CD4-positive, alpha-beta T cell (primary cell): ENCODE data around the gene QKI. TPM values are rescaled to one million over a fixed set of nuclear protein-coding genes. Genes with fewer than 3 reads are reported as not detected.
"Not testable (repeated sequence)": the region's sequence is repeated elsewhere in the genome, so short reads cannot be mapped to it uniquely, and the experiment has no call there.

Source experiments
- ATAC-seq: fragments of 200-7000 bp; cut with Tn5 transposase; one replicate; pipeline ENCODE4 v1.10.0; 2022; ENCODE audit warnings: mild to moderate bottlenecking; ENCODE audit not compliant: poor library complexity
- CTCF ChIA-PET: fragments of 350-600 bp; sonication (Branson Sonifier 250); formaldehyde crosslinking; loops from one replicate; lab custom pipeline; 2021; ENCODE audit warnings: antibody characterized with exemption, inconsistent platforms; lab: Charles Lee
- POLR2A ChIA-PET: fragments of 350-600 bp; sonication (Branson Sonifier 250); formaldehyde crosslinking; loops from one replicate; lab custom pipeline; 2021; ENCODE audit warnings: antibody characterized with exemption, inconsistent platforms; lab: Charles Lee
- DNase-seq, 14 experiments: peaks; one replicate each; pipeline ENCODE4 v3.0.0-alpha.2; 2013 to 2020; ENCODE audit warnings: mixed read lengths in 2 of 14
- H3K27ac ChIP-seq, 2 donors: one replicate each; pipeline versions ENCODE4 v1.5.1 to v1.7.0; 2013; ENCODE audit warnings: low read length in 2 of 2, low read depth in 1 of 2, mild to moderate bottlenecking in 1 of 2
- H3K27me3 ChIP-seq, 2 experiments: 1 replicate in 1 of 2; 2 replicates in 1 of 2; pipeline versions ENCODE4 v1.6.1 to v1.7.0; 2013; ENCODE audit warnings: low read length in 2 of 2, control low read depth in 1 of 2, mild to moderate bottlenecking in 1 of 2, moderate library complexity in 1 of 2; ENCODE audit not compliant: insufficient read depth in 2 of 2, control insufficient read depth in 1 of 2
- H3K36me3 ChIP-seq: one replicate; pipeline ENCODE4 v1.6.1; 2013; ENCODE audit warnings: low read length, control low read depth; ENCODE audit not compliant: insufficient read depth
- H3K4me1 ChIP-seq: one replicate; pipeline ENCODE4 v1.6.1; 2013; ENCODE audit warnings: low read length, control low read depth; ENCODE audit not compliant: insufficient read depth
- H3K4me3 ChIP-seq: one replicate; pipeline ENCODE4 v1.5.1; 2013; ENCODE audit warnings: mild to moderate bottlenecking, low read length, moderate library complexity
- H3K9me3 ChIP-seq, 2 experiments: 1 replicate in 1 of 2; 2 replicates in 1 of 2; pipeline versions ENCODE4 v1.6.1 to v1.7.0; 2013; ENCODE audit warnings: low read length in 2 of 2, mild to moderate bottlenecking in 2 of 2, control low read depth in 1 of 2, moderate library complexity in 1 of 2; ENCODE audit not compliant: control insufficient read depth in 1 of 2, insufficient read depth in 1 of 2
- H3K27ac Mint-ChIP-seq: one replicate; pipeline ENCODE4 v1.8.0; 2020; ENCODE audit warnings: mixed read lengths
- H3K27me3 Mint-ChIP-seq: one replicate; pipeline ENCODE4 v1.8.0; 2021; ENCODE audit warnings: mixed read lengths
- H3K36me3 Mint-ChIP-seq: one replicate; pipeline ENCODE4 v1.8.0; 2021; ENCODE audit warnings: low read depth, mixed read lengths
- H3K4me1 Mint-ChIP-seq: one replicate; pipeline ENCODE4 v1.8.0; 2021; ENCODE audit warnings: low read depth, mixed read lengths
- H3K4me3 Mint-ChIP-seq: one replicate; pipeline ENCODE4 v1.8.0; 2020; ENCODE audit warnings: mild to moderate bottlenecking, mixed read lengths
- H3K9me3 Mint-ChIP-seq: one replicate; pipeline ENCODE4 v1.8.0; 2020; ENCODE audit warnings: mixed read lengths
- CTCF ChIP-seq: fragments of 200-600 bp; IDR thresholded peaks from one replicate; pipeline ENCODE4 v1.8.0; 2022; ENCODE audit warnings: antibody characterized with exemption, mild to moderate bottlenecking
- intact Hi-C, 2 experiments: fragments of 100-400 bp; cut with DNase I in 1 of 2; cut with micrococcal nuclease in 1 of 2; formaldehyde crosslinking; loops; one replicate each; pipeline versions ENCODE4 v1.15.1 to v1.9.0; 2023 to 2025; cut with DNase I, micrococcal nuclease
- total RNA-seq, 174 experiments: library from RNA in 2 of 174; stranded (reverse) in 2 of 174; gene quantifications; one replicate each; pipeline ENCODE4 v1.2.3 and lab custom pipeline; 2021 to 2026

QKI gene
- total RNA-seq, 2 experiments from 2014 or later: 60.7 to 67.3 TPM

- no peaks in the 10 kb centered on the region for H3K36me3 ChIP-seq
Measured at GRCh38 chr6:163588220-163588919, 173.9 kb downstream of the QKI start.

GRCh38 chr6:163589387-163589786 lies 174.9 kb downstream of the QKI start:
- TF ChIP-seq CTCF: no peak
- peaks cover 0 to 4% of the 10 kb centered on the region in 2 experiments for H3K27me3 ChIP-seq
- Mint-ChIP-seq H3K4me3 (no peak overlapping the region), H3K36me3 (no peaks in the 10 kb centered on the region), H3K9me3 (peaks cover 11% of the 10 kb centered on the region), H3K27ac (no peak overlapping the region), H3K4me1 (no peaks in the 10 kb centered on the region), H3K27me3 (peaks cover 33% of the 10 kb centered on the region)
- H3K4me3 ChIP-seq: no peak overlapping the region
- intact Hi-C loops: no loop called here
- ATAC-seq (no peak), DNase-seq (no peak)
- ChIA-PET POLR2A (no interaction called here), CTCF (no interaction called here)
- no peaks in the 10 kb centered on the region for H3K36me3 ChIP-seq
- H3K27ac ChIP-seq: no peak overlapping the region
- H3K9me3 ChIP-seq: peaks cover 12 to 28% of the 10 kb centered on the region in 2 experiments
- H3K4me1 ChIP-seq: no peaks in the 10 kb centered on the region

More at GRCh38 chr6:163588220-163588919, 173.9 kb downstream of the QKI start:
- no peak for ATAC-seq
- intact Hi-C loops: no loop called here
- POLR2A ChIA-PET: no interaction called here
- H3K27ac Mint-ChIP-seq: no peak overlapping the region
- Histone ChIP-seq H3K27me3 (peaks cover 0 to 4% of the 10 kb centered on the region in 2 experiments), H3K4me3 (no peak overlapping the region), H3K27ac (no peak overlapping the region), H3K9me3 (peaks cover 12 to 22% of the 10 kb centered on the region in 2 experiments), H3K4me1 (no peaks in the 10 kb centered on the region)
- peaks cover 31% of the 10 kb centered on the region for H3K27me3 Mint-ChIP-seq
- H3K4me3 Mint-ChIP-seq: no peak overlapping the region
- H3K36me3 Mint-ChIP-seq: no peaks in the 10 kb centered on the region
- CTCF ChIA-PET: no interaction called here
- TF ChIP-seq CTCF: no peak
- peaks cover 11% of the 10 kb centered on the region for H3K9me3 Mint-ChIP-seq
- DNase-seq: no peak
- no peaks in the 10 kb centered on the region for H3K4me1 Mint-ChIP-seq

GRCh38 chr6:163590132-163590531 lies 175.6 kb downstream of the QKI start:
- H3K4me1 Mint-ChIP-seq, intact Hi-C loops, ATAC-seq, H3K36me3 Mint-ChIP-seq, H3K4me1 ChIP-seq, H3K27ac ChIP-seq, H3K27ac Mint-ChIP-seq, H3K36me3 ChIP-seq, H3K4me3 ChIP-seq, DNase-seq, CTCF ChIA-PET, H3K27me3 ChIP-seq, H3K4me3 Mint-ChIP-seq, POLR2A ChIA-PET: not testable (repeated sequence)
- peaks cover 11% of the 10 kb centered on the region for H3K9me3 Mint-ChIP-seq
- peaks cover 33% of the 10 kb centered on the region for H3K27me3 Mint-ChIP-seq
- peaks cover 12 to 28% of the 10 kb centered on the region in 2 experiments for H3K9me3 ChIP-seq

GRCh38 chr6:163592872-163593271 lies 178.4 kb downstream of the QKI start:
- ChIA-PET CTCF (no interaction called here), POLR2A (no interaction called here)
- no peak overlapping the region for H3K4me3 Mint-ChIP-seq
- Histone ChIP-seq H3K4me3 (no peak overlapping the region), H3K27ac (no peak overlapping the region), H3K9me3 (peaks cover 12 to 28% of the 10 kb centered on the region in 2 experiments), H3K4me1 (no peaks in the 10 kb centered on the region), H3K36me3 (no peaks in the 10 kb centered on the region), H3K27me3 (no peaks in the 10 kb centered on the region)
- intact Hi-C loops: no loop called here
- H3K27ac Mint-ChIP-seq: no peak overlapping the region
- no peaks in the 10 kb centered on the region for H3K4me1 Mint-ChIP-seq
- TF ChIP-seq CTCF: no peak
- no peak for ATAC-seq
- no peak for DNase-seq
- H3K36me3 Mint-ChIP-seq: no peaks in the 10 kb centered on the region
- peaks cover 11% of the 10 kb centered on the region for H3K9me3 Mint-ChIP-seq
- H3K27me3 Mint-ChIP-seq: peaks cover 18% of the 10 kb centered on the region
